HAP-1 (cell line): ENCODE data around the gene HEATR9.
A peak's percentile ranks its signal among the peaks of the same experiment; 100 is the strongest.

Source experiments
- DNase-seq, 2 experiments: peaks; one replicate each; pipeline ENCODE4 v3.0.0-alpha.2; 2016 to 2020; ENCODE audit warnings: low spot score in 2 of 2
- H3K27me3 ChIP-seq: fragments of 250-450 bp; sonication (Bioruptor Pico); 2 replicates; pipeline ENCODE4 v1.5.1; 2020; ENCODE audit warnings: low read depth, mild to moderate bottlenecking, moderate library complexity
- H3K36me3 ChIP-seq: fragments of 250-450 bp; sonication (Bioruptor Pico); replicated peaks from 2 replicates; pipeline ENCODE4 v1.5.1; 2020; ENCODE audit warnings: mild to moderate bottlenecking
- H3K4me1 ChIP-seq: fragments of 250-450 bp; sonication (Bioruptor Pico); 2 replicates; pipeline ENCODE4 v1.5.1; 2020; ENCODE audit warnings: mild to moderate bottlenecking
- H3K4me3 ChIP-seq: fragments of 250-450 bp; sonication (Bioruptor Pico); 2 replicates; pipeline ENCODE4 v1.5.1; 2020; ENCODE audit warnings: mild to moderate bottlenecking, moderate library complexity
- H3K9me3 ChIP-seq: fragments of 250-450 bp; sonication (Bioruptor Pico); 2 replicates; pipeline ENCODE4 v1.5.1; 2020; ENCODE audit warnings: mild to moderate bottlenecking, moderate library complexity
- in situ Hi-C: fragments of 300-500 bp; cut with MboI; formaldehyde crosslinking; loops from 3 replicates; pipeline ENCODE4 v1.14.3; 2020; ENCODE audit warnings: low sequenced_read_pairs, inconsistent platforms, mixed read lengths

HEATR9 gene

DNA sequence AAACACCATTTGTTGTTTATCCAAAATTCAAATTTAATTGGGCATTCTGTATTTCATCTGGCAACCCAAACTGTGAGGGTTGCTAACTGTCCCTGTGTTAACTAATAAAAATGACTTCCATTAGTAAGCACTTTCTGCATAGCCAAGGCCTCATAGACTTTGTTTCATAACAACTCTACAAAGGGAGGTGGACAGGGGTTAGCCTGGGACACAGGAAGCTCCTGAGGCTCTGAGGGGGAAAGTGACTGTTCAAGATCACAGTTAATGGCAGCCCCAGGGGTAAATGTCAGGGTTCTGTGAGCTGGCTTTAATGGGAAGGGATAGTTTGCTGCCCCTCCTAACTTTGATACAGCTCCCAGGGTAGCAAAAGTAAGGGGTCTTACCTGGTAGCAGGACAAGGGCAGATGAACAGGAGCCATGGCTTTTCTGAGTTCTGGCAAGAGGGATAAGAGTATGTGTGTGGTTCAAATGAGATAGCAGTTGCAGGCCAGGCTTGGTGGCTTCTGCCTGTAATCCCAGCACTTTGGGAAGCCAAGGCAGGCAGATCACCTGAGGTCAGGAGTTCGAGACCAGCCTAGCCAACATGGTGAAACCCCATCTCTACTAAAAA is 2.2 kb downstream of the HEATR9 start:
- DNase-seq, result no peak
- Histone ChIP-seq H3K4me3 (no peak overlapping the region), H3K27me3 (no peaks in the 10 kb centered on the region), H3K9me3 (no peaks in the 10 kb centered on the region), H3K36me3 (no peaks in the 10 kb centered on the region), H3K4me1 (no peaks in the 10 kb centered on the region)
- in situ Hi-C loops, result no loop called here

DNA sequence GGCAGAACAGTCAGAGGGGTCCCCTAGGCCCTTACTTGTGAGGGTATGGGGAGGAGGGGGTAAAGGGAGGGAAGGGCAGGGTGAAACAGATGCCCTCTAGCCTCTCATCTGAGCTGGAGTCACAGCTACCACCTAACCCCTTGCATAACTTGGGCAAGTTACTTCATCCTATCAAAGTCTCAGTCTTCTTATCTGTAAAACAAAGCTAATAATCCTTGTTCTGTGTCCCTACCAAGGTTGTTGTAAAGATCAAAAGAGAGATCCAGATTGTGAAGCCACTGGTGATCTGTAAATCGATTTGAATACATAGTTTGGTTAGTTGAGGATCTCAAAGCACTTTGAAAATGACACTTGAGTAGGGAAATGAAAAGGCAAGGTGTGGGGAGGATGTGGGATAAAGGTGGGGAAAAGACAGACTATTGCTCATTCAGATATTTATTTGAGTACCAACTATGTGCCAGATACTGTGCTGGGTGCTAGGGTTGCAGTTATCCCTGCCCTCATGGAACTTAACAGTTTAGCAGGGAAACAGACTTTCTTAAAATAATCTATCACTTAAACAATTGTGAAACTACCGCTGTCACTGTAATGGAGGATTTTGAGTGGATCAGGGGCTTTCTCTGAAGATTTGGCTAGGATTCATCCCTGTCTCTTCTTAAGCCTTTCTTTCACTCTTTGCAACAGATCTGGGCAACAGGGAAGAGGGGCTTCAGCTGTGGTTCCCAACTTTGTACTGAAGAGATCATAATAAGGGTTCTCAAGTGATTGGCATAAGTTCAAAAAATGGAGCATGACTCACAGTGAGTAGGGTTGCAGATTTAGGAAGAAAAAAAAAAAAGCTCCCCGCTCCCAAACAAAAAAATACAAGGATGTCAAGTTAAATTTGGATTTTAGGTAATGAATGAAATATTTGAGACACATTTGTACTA is 3.0 kb downstream of the HEATR9 start:
- Histone ChIP-seq H3K4me3 (no peak overlapping the region), H3K36me3 (no peaks in the 10 kb centered on the region), H3K9me3 (no peaks in the 10 kb centered on the region), H3K4me1 (no peaks in the 10 kb centered on the region), H3K27me3 (no peaks in the 10 kb centered on the region)
- in situ Hi-C loops, result no loop called here
- DNase-seq, result no peak

DNA sequence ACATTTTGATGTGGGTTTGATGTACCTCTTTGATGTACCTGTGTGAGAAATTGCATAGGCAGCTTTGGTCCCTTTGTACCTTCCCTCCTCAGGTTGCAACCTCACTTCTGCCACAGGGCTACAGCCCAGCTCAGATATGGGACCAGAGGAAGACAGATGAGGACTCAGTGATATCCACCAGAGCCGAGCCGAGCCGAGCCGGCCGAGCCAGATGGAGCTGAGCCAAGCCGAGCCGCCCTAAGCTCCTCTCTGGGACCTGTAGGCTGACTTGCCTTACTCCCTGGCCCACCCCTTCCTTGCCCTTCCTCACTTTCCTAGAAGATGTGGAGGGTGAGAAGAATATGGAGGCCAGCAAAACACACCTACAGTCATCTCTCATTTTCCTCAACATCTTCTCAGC is 3.8 kb downstream of the HEATR9 start:
- DNase-seq, result no peak
- H3K27me3 ChIP-seq, result no peaks in the 10 kb centered on the region
- H3K9me3 ChIP-seq, result no peaks in the 10 kb centered on the region
- in situ Hi-C loops, result no loop called here
- H3K4me1 ChIP-seq, result no peaks in the 10 kb centered on the region
- H3K36me3 ChIP-seq, result no peaks in the 10 kb centered on the region
- H3K4me3 ChIP-seq, result no peak overlapping the region

DNA sequence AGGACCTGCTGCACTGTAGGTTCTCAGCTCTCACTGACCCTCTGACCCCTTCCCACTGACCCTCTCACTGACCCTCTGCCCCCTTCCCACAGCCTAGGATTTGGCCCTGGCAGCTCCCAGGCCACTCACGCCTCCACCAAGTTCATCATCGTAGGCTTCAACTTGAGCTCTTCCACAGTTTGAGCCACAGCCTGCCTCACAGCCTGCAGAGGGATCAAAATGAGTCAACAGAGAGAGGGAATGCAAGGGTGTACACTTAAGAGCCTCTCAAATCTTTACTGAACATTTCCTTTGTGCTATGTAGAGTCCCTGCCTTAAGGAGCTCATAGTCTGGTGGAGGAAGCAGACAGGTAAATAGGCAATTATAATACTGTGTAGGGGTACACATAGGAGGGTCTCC is 12.1 kb downstream of the HEATR9 start:
- Histone ChIP-seq H3K36me3 (peaks cover 16% of the 10 kb centered on the region), H3K4me3 (no peak overlapping the region), H3K4me1 (no peaks in the 10 kb centered on the region), H3K27me3 (no peaks in the 10 kb centered on the region), H3K9me3 (no peaks in the 10 kb centered on the region)
- DNase-seq, result no peak
- in situ Hi-C loops, result no loop called here

DNA sequence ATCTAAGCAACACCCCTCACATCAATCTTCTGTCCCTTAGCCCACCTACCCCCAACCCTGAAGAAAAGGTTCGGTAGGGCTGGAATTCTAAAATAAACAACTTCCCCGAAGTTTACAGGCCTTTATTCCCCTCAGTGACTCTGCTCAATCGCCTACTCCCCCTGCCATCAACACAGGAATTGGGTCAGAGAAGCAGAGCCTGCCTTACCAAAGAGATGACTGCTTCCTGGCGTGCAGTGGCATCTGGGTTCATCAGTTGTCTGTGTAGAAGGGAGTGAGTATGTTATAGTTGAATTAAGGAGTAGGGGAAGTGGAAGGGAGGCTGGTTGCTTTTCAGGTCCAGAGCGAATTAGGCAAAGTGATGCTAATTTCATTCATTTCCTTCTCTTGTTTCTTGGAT is 12.7 kb downstream of the HEATR9 start:
- H3K27me3 ChIP-seq, result no peaks in the 10 kb centered on the region
- H3K4me3 ChIP-seq, result no peak overlapping the region
- H3K4me1 ChIP-seq, result no peaks in the 10 kb centered on the region
- in situ Hi-C loops, result no loop called here
- peaks cover 16% of the 10 kb centered on the region for H3K36me3 ChIP-seq
- H3K9me3 ChIP-seq, result no peaks in the 10 kb centered on the region
- DNase-seq, result no peak

- in situ Hi-C loops, result loop anchor here (25.0 kb wide), 1 partner anchor 663 kb away; no protein-coding TSS in a partner anchor
- DNase-seq, result peak; percentile 54 to 72
Observed at GRCh38 chr17:35849469-35850348, 19.0 kb downstream of the HEATR9 start.

DNA sequence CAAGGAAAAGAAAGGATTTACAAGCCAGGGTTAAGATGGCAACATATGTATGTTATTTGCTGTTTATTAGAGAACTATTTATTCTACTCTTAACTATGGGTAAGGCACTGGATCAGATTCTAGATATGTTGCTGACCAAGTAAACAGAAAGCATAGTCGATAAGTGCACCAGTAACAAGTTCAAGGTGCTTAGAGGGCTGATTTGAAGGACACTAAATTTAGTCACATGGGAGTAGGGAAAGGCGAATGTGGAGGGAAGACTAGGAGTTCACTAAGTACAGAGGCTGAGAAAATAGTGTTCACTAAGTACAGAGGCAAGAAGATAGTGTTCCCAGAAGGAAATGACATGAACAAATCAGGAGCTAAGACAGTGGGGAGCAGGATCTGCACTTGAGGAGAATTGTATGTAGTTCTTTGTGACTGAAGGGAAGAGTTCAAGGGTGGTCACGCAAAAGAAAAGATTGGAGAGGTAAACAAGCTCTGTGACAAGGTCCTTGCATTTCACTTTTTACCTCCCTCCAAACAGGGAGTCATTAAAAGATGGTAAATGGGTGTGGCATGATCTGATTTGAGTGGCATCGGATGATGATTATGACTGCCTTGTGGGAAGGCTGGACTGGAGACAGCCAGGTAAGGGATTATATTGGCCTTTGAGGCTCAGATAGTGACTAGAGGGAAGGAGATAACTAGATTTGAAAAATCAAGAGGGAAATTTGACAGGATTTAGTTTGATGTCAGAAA is 20.9 kb downstream of the HEATR9 start:
- H3K9me3 ChIP-seq, result no peaks in the 10 kb centered on the region
- no peaks in the 10 kb centered on the region for H3K4me1 ChIP-seq
- H3K36me3 ChIP-seq, result peaks cover 75% of the 10 kb centered on the region
- H3K4me3 ChIP-seq, result no peak overlapping the region
- no peak for DNase-seq
- H3K27me3 ChIP-seq, result no peaks in the 10 kb centered on the region
- in situ Hi-C loops, result loop anchor here (25.0 kb wide), 1 partner anchor 664 kb away; no protein-coding TSS in a partner anchor

More at GRCh38 chr17:35849469-35850348, 19.0 kb downstream of the HEATR9 start:
- Histone ChIP-seq H3K4me3 (no peak overlapping the region), H3K27me3 (no peaks in the 10 kb centered on the region), H3K9me3 (no peaks in the 10 kb centered on the region), H3K36me3 (peaks cover 60% of the 10 kb centered on the region), H3K4me1 (no peaks in the 10 kb centered on the region)

DNA sequence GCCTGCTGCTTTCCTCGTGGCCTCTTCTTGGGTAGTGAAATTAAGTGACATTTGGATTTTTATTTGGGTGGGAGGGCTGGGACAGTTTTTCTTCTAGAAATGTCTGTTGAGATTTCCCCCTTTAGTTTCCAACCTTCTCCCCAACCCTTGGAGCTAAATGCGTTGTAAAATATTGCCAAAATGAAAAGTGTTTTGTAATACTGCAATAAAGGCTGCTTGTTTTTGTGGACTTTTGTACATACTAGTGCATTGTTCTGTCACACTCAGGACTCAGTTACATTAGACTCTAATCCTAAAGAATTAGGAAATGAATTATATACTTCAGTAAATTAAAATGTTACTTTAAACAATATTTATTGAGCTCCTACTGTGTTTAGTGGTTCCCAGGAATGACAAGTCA is 21.7 kb downstream of the HEATR9 start:
- H3K4me1 ChIP-seq, result no peaks in the 10 kb centered on the region
- no peaks in the 10 kb centered on the region for H3K27me3 ChIP-seq
- peaks cover 76% of the 10 kb centered on the region for H3K36me3 ChIP-seq
- H3K4me3 ChIP-seq, result no peak overlapping the region
- H3K9me3 ChIP-seq, result no peaks in the 10 kb centered on the region
- in situ Hi-C loops, result loop anchor here (25.0 kb wide), 1 partner anchor 665 kb away; no protein-coding TSS in a partner anchor
- no peak for DNase-seq

- no peaks in the 10 kb centered on the region for H3K4me1 ChIP-seq
- H3K27me3 ChIP-seq, result no peaks in the 10 kb centered on the region
- in situ Hi-C loops, result loop anchor here (25.0 kb wide), 1 partner anchor 666 kb away; no protein-coding TSS in a partner anchor
- no peaks in the 10 kb centered on the region for H3K9me3 ChIP-seq
- no peak for DNase-seq
- peaks cover 84% of the 10 kb centered on the region for H3K36me3 ChIP-seq
- H3K4me3 ChIP-seq, result no peak overlapping the region
Observed at GRCh38 chr17:35846055-35846809, 22.5 kb downstream of the HEATR9 start.

- Histone ChIP-seq H3K27me3 (no peaks in the 10 kb centered on the region), H3K4me1 (no peaks in the 10 kb centered on the region), H3K36me3 (peaks cover 93% of the 10 kb centered on the region), H3K9me3 (no peaks in the 10 kb centered on the region), H3K4me3 (no peak overlapping the region)
- DNase-seq, result no peak
- in situ Hi-C loops, result loop anchor here (25.0 kb wide), 1 partner anchor 668 kb away; no protein-coding TSS in a partner anchor
Observed at GRCh38 chr17:35844547-35844946, 24.1 kb downstream of the HEATR9 start.

- peaks cover 92% of the 10 kb centered on the region for H3K36me3 ChIP-seq
- H3K27me3 ChIP-seq, result no peaks in the 10 kb centered on the region
- DNase-seq, result no peak
- no peak overlapping the region for H3K4me3 ChIP-seq
- in situ Hi-C loops, result loop anchor here (25.0 kb wide), 1 partner anchor 669 kb away; no protein-coding TSS in a partner anchor
- H3K9me3 ChIP-seq, result no peaks in the 10 kb centered on the region
- H3K4me1 ChIP-seq, result no peaks in the 10 kb centered on the region
Observed at GRCh38 chr17:35843698-35844097, 25.0 kb downstream of the HEATR9 start.

DNA sequence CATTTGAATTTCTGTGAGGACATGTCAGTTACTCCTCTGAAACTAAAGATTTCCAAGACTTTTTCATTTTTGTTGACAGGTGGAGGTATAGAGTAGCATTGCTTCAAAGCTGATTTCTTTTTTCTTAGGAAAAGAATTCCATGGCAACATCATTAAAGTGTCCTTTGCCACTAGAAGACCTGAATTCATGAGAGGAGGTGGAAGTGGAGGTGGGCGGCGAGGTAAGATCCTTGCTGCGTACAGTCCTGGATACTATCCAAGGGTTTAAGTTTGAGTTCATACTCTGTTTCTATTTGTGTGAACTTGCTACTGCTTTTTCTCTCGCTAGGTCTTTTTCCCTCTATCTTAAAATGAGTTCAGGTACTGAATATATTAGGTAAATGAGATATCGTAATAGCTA is 26.5 kb downstream of the HEATR9 start:
- Histone ChIP-seq H3K36me3 (peaks cover 95% of the 10 kb centered on the region), H3K27me3 (no peaks in the 10 kb centered on the region), H3K4me1 (no peaks in the 10 kb centered on the region), H3K4me3 (no peak overlapping the region), H3K9me3 (no peaks in the 10 kb centered on the region)
- in situ Hi-C loops, result loop anchor here (25.0 kb wide), 1 partner anchor 670 kb away; no protein-coding TSS in a partner anchor
- DNase-seq, result no peak
